ENCODE data around the gene TP53BP1.

TP53BP1 gene

GRCh38 chr15:43524254-43524845 lies 31.4 kb upstream of the TP53BP1 start:
- no peak for TF ChIP-seq CTCF (IDR thresholded peaks at IDR 0.05; ENCODE audit: borderline replicate concordance, insufficient read depth, low read depth, low read length)
- no peak overlapping the region for H3K4me3 ChIP-seq (ENCODE audit: low read depth, low read length)

GRCh38 chr15:43523646-43524045 lies 30.7 kb upstream of the TP53BP1 start:
- no peak for TF ChIP-seq CTCF (IDR thresholded peaks at IDR 0.05; ENCODE audit: borderline replicate concordance, insufficient read depth, low read depth, low read length)
- no peak overlapping the region for H3K4me3 ChIP-seq (ENCODE audit: low read depth, low read length)

GRCh38 chr15:43522247-43522646 lies 29.3 kb upstream of the TP53BP1 start:
- TF ChIP-seq CTCF (IDR thresholded peaks at IDR 0.05; ENCODE audit: borderline replicate concordance, insufficient read depth, low read depth, low read length): no peak
- no peak overlapping the region for H3K4me3 ChIP-seq (ENCODE audit: low read depth, low read length)

GRCh38 chr15:43521419-43521818 lies 28.5 kb upstream of the TP53BP1 start:
- TF ChIP-seq CTCF (IDR thresholded peaks at IDR 0.05; ENCODE audit: borderline replicate concordance, insufficient read depth, low read depth, low read length): no peak
- no peak overlapping the region for H3K4me3 ChIP-seq (ENCODE audit: low read depth, low read length)

- H3K4me3 ChIP-seq (ENCODE audit: low read depth, low read length): no peak overlapping the region
- TF ChIP-seq CTCF (IDR thresholded peaks at IDR 0.05; ENCODE audit: borderline replicate concordance, insufficient read depth, low read depth, low read length): no peak
Measured at GRCh38 chr15:43520138-43520537, 27.2 kb upstream of the TP53BP1 start.

GRCh38 chr15:43519196-43519595 lies 26.2 kb upstream of the TP53BP1 start:
- H3K4me3 ChIP-seq (ENCODE audit: low read depth, low read length): no peak overlapping the region
- TF ChIP-seq CTCF (IDR thresholded peaks at IDR 0.05; ENCODE audit: borderline replicate concordance, insufficient read depth, low read depth, low read length): no peak

- no peak overlapping the region for H3K4me3 ChIP-seq (ENCODE audit: low read depth, low read length)
Measured at GRCh38 chr15:43518197-43518761, 25.3 kb upstream of the TP53BP1 start.

More at GRCh38 chr15:43518197-43518761, 25.3 kb upstream of the TP53BP1 start:
- no peak for TF ChIP-seq CTCF (IDR thresholded peaks at IDR 0.05; ENCODE audit: borderline replicate concordance, insufficient read depth, low read depth, low read length)

Measured in GM12875 (cell line).